NCI-H774 (cell line): Measurements from ENCODE around the gene PTTG1IP.

ENCODE experiments used
- DNase-seq: peaks from one replicate; lab custom pipeline; 2025; lab: John Stamatoyannopoulos, UW

Gene PTTG1IP

DNA sequence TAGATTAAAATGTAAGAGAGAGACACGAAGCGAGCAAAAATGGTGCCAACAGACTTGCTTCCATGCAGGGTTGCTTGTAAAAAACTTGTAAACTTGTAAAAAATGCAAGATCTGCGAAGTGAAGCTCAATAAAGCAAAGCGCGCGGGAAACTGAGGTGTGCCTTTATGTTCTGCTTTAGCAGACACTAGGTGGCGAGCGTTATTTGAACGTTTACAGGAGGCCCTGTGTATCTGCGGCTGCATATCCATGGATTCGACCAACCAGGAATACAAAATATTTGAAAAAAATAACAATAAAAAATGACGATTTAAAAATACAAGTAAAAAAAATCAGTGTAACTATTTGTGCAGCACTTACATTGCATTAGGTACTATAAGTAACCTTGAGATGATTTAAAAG, 73.4 kb downstream of the PTTG1IP start:
- no peak for DNase-seq

GRCh38 chr21:44799646-44800045, 73.8 kb downstream of the PTTG1IP start:
- no peak for DNase-seq
